SK-N-SH treated with all-trans-retinoic acid at 6 μM for 48 hours (cell line): ENCODE results near the gene SMC4.

ENCODE experiments used
- ATAC-seq: fragments of 200-7000 bp; cut with Tn5 transposase; 3 replicates; pipeline ENCODE4 v1.9.1; 2020; ENCODE audit warnings: mild to moderate bottlenecking, moderate library complexity
- ARNTL ChIP-seq: fragments of 450-650 bp; formaldehyde crosslinking; IDR thresholded peaks from 2 replicates; pipeline ENCODE4 v1.5.0; 2020; ENCODE audit warnings: low read depth, mild to moderate bottlenecking, moderate library complexity, borderline replicate concordance
- BACH2 ChIP-seq: fragments of 250-450 bp; sonication (Bioruptor Pico); IDR thresholded peaks from 2 replicates; pipeline ENCODE4 v1.9.0; 2021; ENCODE audit warnings: mild to moderate bottlenecking, borderline replicate concordance
- CSDC2 ChIP-seq: fragments of 250-450 bp; sonication (Bioruptor Pico); IDR thresholded peaks from 2 replicates; pipeline ENCODE4 v1.5.0; 2020; ENCODE audit warnings: mild to moderate bottlenecking, moderate library complexity
- CSRNP3 ChIP-seq: fragments of 250-450 bp; sonication (Bioruptor Pico); IDR thresholded peaks from 2 replicates; pipeline ENCODE4 v1.5.1; 2021; ENCODE audit warnings: mild to moderate bottlenecking, moderate library complexity
- ESRRG ChIP-seq: fragments of 250-450 bp; sonication (Bioruptor Pico); IDR thresholded peaks from 2 replicates; pipeline ENCODE4 v1.6.1; 2021; ENCODE audit warnings: mild to moderate bottlenecking
- GLIS3 ChIP-seq: fragments of 250-450 bp; sonication (Bioruptor Pico); IDR thresholded peaks from 2 replicates; pipeline ENCODE4 v1.5.0; 2020; ENCODE audit warnings: mild to moderate bottlenecking, moderate library complexity
- ISL1 ChIP-seq: fragments of 250-450 bp; sonication (Bioruptor Pico); IDR thresholded peaks from 2 replicates; pipeline ENCODE4 v2.1.2; 2022; ENCODE audit warnings: mild to moderate bottlenecking, moderate library complexity
- OSR1 ChIP-seq: fragments of 250-450 bp; sonication (Bioruptor Pico); IDR thresholded peaks from 2 replicates; pipeline ENCODE4 v1.8.0; 2022; ENCODE audit warnings: moderate library complexity, mild to moderate bottlenecking, inconsistent platforms
- PATZ1 ChIP-seq: fragments of 250-450 bp; sonication (Bioruptor Pico); IDR thresholded peaks from 2 replicates; pipeline ENCODE4 v1.8.0; 2020; ENCODE audit warnings: mild to moderate bottlenecking, moderate library complexity, borderline replicate concordance
- POU6F1 ChIP-seq: fragments of 250-450 bp; sonication (Bioruptor Pico); IDR thresholded peaks from 2 replicates; pipeline ENCODE4 v1.8.0; 2021; ENCODE audit warnings: low read depth, mild to moderate bottlenecking, moderate library complexity, borderline replicate concordance
- PPARA ChIP-seq: fragments of 250-450 bp; sonication (Bioruptor Pico); IDR thresholded peaks from 2 replicates; pipeline ENCODE4 v1.5.0; 2020; ENCODE audit warnings: mild to moderate bottlenecking, borderline replicate concordance
- RARB ChIP-seq: fragments of 250-450 bp; sonication (Bioruptor Pico); IDR thresholded peaks from 2 replicates; pipeline ENCODE4 v1.8.0; 2021; ENCODE audit warnings: mild to moderate bottlenecking, moderate library complexity
- SNAI2 ChIP-seq: fragments of 250-450 bp; sonication (Bioruptor Pico); IDR thresholded peaks from 2 replicates; pipeline ENCODE4 v1.5.0; 2020; ENCODE audit warnings: mild to moderate bottlenecking, moderate library complexity
- TCF4 ChIP-seq: fragments of 250-450 bp; sonication (Bioruptor Pico); IDR thresholded peaks from 2 replicates; pipeline ENCODE4 v1.8.0; 2021; ENCODE audit warnings: mild to moderate bottlenecking, moderate library complexity, borderline replicate concordance
- TOX ChIP-seq: fragments of 250-450 bp; sonication (Bioruptor Pico); IDR thresholded peaks from 2 replicates; pipeline ENCODE4 v1.8.0; 2021; ENCODE audit warnings: mild to moderate bottlenecking, moderate library complexity, borderline replicate concordance
- TSHZ2 ChIP-seq: fragments of 250-450 bp; sonication (Bioruptor Pico); IDR thresholded peaks from 2 replicates; pipeline ENCODE4 v1.5.0; 2020; ENCODE audit warnings: mild to moderate bottlenecking, moderate library complexity
- ZC3H10 ChIP-seq: fragments of 250-450 bp; sonication (Bioruptor Pico); IDR thresholded peaks from 2 replicates; pipeline ENCODE4 v1.5.1; 2021; ENCODE audit warnings: mild to moderate bottlenecking, moderate library complexity
- ZFP3 ChIP-seq: fragments of 250-450 bp; sonication (Bioruptor Pico); IDR thresholded peaks from 2 replicates; pipeline ENCODE4 v1.5.0; 2020; ENCODE audit warnings: mild to moderate bottlenecking, moderate library complexity
- ZFP30 ChIP-seq: fragments of 450-650 bp; formaldehyde crosslinking; IDR thresholded peaks from 2 replicates; pipeline ENCODE4 v1.5.0; 2022; ENCODE audit warnings: mild to moderate bottlenecking, moderate library complexity
- ZNF565 ChIP-seq: fragments of 450-650 bp; formaldehyde crosslinking; conservative IDR thresholded peaks from 2 replicates; pipeline ENCODE4 v1.5.0; 2020; ENCODE audit warnings: low read depth, mild to moderate bottlenecking, moderate library complexity
- ZNF70 ChIP-seq: fragments of 450-650 bp; formaldehyde crosslinking; IDR thresholded peaks from 2 replicates; pipeline ENCODE4 v1.5.0; 2020; ENCODE audit warnings: mild to moderate bottlenecking, moderate library complexity
- ZNF8 ChIP-seq: fragments of 450-650 bp; formaldehyde crosslinking; IDR thresholded peaks from 2 replicates; pipeline ENCODE4 v1.5.0; 2020; ENCODE audit warnings: mild to moderate bottlenecking, moderate library complexity

SMC4 gene

GRCh38 chr3:160412477-160412876 is 13.0 kb downstream of the SMC4 start (continued):
- TF ChIP-seq ZNF565 (CRISPR knock-in tag) (no peak), ZC3H10 (CRISPR knock-in tag) (no peak), OSR1 (no peak), ZFP30 (no peak)

- ATAC-seq: peak; percentile 84
- TF ChIP-seq PPARA (no peak), OSR1 (no peak), ZFP3 (CRISPR knock-in tag) (no peak), ZNF70 (no peak), ARNTL (CRISPR knock-in tag) (no peak), ISL1 (CRISPR knock-in tag) (no peak), ZC3H10 (CRISPR knock-in tag) (no peak), TOX (no peak)
Measured at GRCh38 chr3:160413613-160414248, 14.3 kb downstream of the SMC4 start.

GRCh38 chr3:160417311-160417710 is 17.9 kb downstream of the SMC4 start:
- no peak for TF ChIP-seq SNAI2
- no peak for TF ChIP-seq ZFP3 (CRISPR knock-in tag)
- TF ChIP-seq CSDC2: no peak
- no peak for TF ChIP-seq ISL1 (CRISPR knock-in tag)
- TF ChIP-seq ESRRG (CRISPR knock-in tag): no peak
- TF ChIP-seq PPARA: no peak
- TF ChIP-seq CSRNP3 (CRISPR knock-in tag): no peak
- TF ChIP-seq ZC3H10 (CRISPR knock-in tag): no peak
- no peak for TF ChIP-seq OSR1
- TF ChIP-seq RARB (CRISPR knock-in tag): no peak
- TF ChIP-seq TOX: no peak
- no peak for TF ChIP-seq TSHZ2
- no peak for TF ChIP-seq ZNF8 (CRISPR knock-in tag)
- TF ChIP-seq POU6F1 (CRISPR knock-in tag): no peak
- TF ChIP-seq GLIS3 (CRISPR knock-in tag): no peak
- no peak for TF ChIP-seq BACH2 (CRISPR knock-in tag)
- no peak for ATAC-seq

GRCh38 chr3:160427832-160428424 is 28.5 kb downstream of the SMC4 start:
- TF ChIP-seq ISL1 (CRISPR knock-in tag) (peak; percentile 71), SNAI2 (0 out of 2 replicates have a peak, but pooled peaks have one; percentile 9), TOX (no peak), ZC3H10 (CRISPR knock-in tag) (peak; percentile 46; the same call in 1 of the 2 replicates), TCF4 (CRISPR knock-in tag) (peak; percentile 56), ZFP30 (no peak), PATZ1 (peak; percentile 49; the same call in 1 of the 2 replicates), POU6F1 (CRISPR knock-in tag) (no peak)
- peak; percentile 56 for ATAC-seq
